Measurements from ENCODE around the gene CPB1.

CPB1 gene

GRCh38 chr3:148829926-148830325 is 2.3 kb downstream of the CPB1 start:
- DNase-seq (ENCODE audit: low read depth in 2 of 2) = no peak

- DNase-seq (ENCODE audit: low read depth in 2 of 2) = no peak
Measured at GRCh38 chr3:148833223-148833622, 5.6 kb downstream of the CPB1 start.

DNA sequence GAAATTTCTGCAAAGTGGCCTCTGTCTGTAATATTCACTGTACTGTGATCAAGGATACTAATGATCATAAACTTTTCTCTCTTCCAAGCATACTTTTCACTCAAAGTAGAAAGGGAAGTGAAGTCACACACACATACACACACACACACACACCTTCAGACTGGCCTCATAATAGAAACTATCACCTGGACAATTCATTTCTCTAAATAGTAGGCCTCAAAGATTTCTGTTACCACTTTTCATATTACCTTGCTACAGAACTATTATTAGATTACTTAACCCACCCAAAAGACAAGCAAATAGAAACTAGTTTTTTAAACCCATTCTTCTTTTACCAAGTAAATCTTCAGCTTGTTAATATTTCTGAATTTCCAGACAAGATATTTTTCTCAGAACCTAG is 12.2 kb downstream of the CPB1 start:
- no peak for DNase-seq (ENCODE audit: low read depth in 2 of 2)

DNA sequence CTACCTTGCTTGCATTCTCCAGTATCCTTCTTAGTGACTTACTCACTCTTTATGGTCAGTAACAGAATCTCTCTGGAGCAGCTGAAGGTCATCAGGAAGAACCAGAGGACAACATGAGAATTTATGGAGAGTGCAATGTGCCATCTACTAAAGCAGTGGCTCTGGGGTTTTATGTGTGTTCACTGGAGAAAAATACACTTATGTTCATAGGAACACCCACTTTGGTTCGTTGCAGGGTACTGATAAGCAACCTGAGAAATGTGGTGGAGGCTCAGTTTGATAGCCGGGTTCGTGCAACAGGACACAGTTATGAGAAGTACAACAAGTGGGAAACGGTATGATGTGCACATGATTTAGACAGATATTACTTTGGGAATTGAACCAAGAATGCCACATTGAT is 12.8 kb downstream of the CPB1 start:
- DNase-seq (ENCODE audit: low read depth in 2 of 2) = no peak

- DNase-seq (ENCODE audit: low read depth in 2 of 2) = no peak
Measured at GRCh38 chr3:148845756-148846395, 18.3 kb downstream of the CPB1 start.

- DNase-seq (ENCODE audit: low read depth in 2 of 2) = no peak
Measured at GRCh38 chr3:148847351-148847750, 19.7 kb downstream of the CPB1 start.

GRCh38 chr3:148848410-148848809 is 20.8 kb downstream of the CPB1 start:
- DNase-seq (ENCODE audit: low read depth in 2 of 2) = no peak

DNA sequence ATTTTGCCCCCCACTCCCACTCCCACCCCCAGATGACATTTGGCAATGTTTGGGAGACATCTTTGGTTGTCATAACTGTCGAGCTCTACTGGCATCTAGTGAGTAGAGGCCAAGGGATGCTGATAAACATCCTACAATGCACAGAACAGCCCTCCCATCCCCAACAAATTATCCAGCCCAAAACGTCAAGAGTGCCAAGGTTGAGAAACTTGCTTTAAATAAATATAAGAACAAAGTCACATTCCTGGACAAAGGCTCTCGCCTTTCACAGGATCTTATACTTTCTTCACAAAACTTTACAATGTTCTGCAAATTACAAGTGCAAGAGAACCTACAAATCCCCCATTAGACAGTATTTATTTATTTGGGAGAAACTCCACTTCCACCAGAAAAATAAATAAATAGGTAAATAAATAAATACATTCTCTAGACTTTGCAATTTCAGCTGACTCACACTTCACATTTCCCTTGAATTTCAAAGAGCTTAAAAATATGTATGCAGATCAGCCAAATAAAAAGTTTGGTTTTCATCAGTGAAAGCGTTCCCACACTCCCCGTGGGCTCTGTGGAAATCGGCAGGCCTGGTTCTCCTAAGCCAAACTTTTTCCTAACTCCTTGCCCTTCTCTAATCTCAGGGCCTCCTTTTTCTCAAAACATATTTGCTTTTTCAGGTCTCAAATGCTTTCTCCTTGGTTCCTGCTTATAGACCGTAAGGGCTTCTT is 24.8 kb downstream of the CPB1 start:
- DNase-seq (ENCODE audit: low read depth in 2 of 2) = no peak

DNA sequence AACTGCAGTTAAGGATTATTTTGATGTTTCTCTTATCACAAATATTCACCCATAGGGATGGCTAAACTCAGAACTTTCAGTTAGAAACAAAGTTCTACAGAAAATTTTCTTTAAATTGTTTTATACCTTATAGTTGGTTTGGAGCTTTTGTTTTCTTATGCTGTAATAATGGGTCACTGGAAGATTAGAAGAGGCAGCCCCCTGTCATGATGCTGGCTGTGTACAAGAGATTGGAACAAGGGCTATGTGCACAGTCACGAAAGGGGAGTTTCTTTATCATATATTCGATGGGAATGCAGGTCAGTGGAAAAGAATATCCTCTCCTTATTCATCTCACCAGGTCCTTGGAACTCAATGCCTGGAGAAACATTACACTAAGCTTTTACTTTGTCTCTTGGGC is 25.5 kb downstream of the CPB1 start:
- DNase-seq (ENCODE audit: low read depth in 2 of 2) = no peak

- DNase-seq (ENCODE audit: low read depth in 2 of 2) = no peak
Measured at GRCh38 chr3:148854061-148854460, 26.4 kb downstream of the CPB1 start.

GRCh38 chr3:148856384-148856783 is 28.8 kb downstream of the CPB1 start:
- DNase-seq (ENCODE audit: low read depth in 2 of 2) = no peak

DNA sequence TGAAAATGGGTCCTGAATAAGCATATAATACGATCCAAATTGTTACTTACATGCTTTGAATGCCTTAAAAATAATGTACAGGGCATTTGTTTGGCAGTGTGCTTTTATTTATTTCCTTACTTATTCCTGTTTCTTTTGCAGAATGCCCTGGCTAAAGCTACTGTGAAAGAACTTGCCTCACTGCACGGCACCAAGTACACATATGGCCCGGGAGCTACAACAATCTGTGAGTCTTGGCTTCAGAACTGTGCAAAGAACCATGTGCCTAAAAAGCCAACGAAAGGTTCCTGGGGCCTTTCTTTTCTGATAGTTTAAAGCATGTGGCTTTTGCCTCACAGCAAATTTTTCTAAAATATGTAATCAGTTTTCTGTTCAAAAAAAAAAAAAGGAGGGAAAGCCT is 29.7 kb downstream of the CPB1 start:
- DNase-seq (ENCODE audit: low read depth in 2 of 2) = no peak

DNA sequence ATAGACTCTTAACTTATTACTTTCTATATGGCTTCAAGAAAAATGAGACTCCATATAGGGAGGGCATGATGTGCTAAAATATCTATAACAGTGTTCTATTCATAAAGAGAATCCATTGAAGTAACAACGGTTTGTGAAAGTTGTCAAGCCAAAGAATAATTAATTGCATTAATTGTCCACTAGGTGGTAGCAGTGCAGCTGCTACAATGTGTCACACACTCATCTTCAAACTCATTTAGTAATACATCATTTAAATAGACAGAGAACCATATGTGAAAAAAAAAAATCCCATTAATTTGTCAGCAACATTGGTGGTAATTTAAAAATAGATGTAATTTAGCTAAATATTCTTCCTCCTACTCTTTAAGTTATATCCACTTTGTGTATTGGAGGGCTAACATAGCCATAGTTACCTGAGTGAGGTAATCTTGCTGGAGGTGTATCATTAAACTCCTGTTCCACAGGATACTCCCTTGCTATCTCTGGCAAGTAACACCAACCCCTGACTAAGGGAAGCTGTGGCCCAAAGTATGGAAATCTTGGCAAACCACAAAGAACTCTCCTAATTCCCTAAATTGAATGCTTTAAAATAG is 33.8 kb downstream of the CPB1 start:
- no peak for DNase-seq (ENCODE audit: low read depth in 2 of 2)

GRCh38 chr3:148863297-148863696 is 35.7 kb downstream of the CPB1 start:
- no peak for DNase-seq (ENCODE audit: low read depth in 2 of 2)

DNA sequence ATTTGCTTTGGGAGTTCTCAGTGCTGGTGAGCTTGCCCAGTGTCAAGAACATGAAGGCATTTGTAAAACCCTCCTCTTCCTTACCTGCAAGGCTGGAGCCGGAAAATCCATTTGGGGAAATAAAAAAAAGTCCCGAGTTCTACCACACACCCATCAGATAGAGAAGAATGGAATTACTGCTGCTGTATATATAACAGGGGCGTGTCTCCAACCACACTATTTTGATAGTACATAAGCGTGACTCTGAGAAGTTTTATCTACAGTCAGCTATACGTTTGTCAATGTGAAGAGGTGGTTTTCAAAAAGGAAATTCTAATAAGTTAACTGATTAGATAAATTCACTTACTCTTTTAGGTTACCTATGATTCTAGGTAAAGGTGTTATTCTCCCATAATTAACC is 36.2 kb downstream of the CPB1 start:
- DNase-seq (ENCODE audit: low read depth in 2 of 2) = no peak

GRCh38 chr3:148865049-148865448 is 37.4 kb downstream of the CPB1 start, which contains the start of gene CPA3:
Gene CPA3 (plus strand): TSS chr3:148865296. CDS start chr3:148865308, 12 bp downstream.
- no peak for DNase-seq (ENCODE audit: low read depth in 2 of 2)

GRCh38 chr3:148866261-148866660 is 38.6 kb downstream of the CPB1 start:
- no peak for DNase-seq (ENCODE audit: low read depth in 2 of 2)

- no peak for DNase-seq (ENCODE audit: low read depth in 2 of 2)
Measured at GRCh38 chr3:148873270-148873927, 45.8 kb downstream of the CPB1 start.

- no peak for DNase-seq (ENCODE audit: low read depth in 2 of 2)
Measured at GRCh38 chr3:148873977-148874376, 46.4 kb downstream of the CPB1 start.

- no peak for DNase-seq (ENCODE audit: low read depth in 2 of 2)
Measured at GRCh38 chr3:148878095-148878494, 50.5 kb downstream of the CPB1 start.

DNA sequence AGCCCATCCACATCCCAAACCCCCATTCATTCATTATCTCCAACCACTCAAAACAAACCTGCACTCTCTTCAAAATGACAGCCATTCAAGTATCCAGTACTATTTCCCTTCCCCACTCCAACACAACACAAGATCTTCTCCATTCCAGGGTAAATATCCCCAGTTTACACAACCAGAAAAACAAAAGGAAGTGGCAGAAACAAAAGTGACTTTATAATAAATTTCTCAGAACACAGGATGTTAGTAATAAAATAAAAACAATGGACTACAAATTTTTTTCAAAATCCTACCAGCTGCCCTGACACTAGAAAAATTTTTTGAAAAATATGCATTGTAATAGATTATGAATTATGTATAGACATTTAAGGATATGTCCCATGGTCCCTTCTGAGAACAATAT is 51.6 kb downstream of the CPB1 start:
- DNase-seq (ENCODE audit: low read depth in 2 of 2) = no peak

DNA sequence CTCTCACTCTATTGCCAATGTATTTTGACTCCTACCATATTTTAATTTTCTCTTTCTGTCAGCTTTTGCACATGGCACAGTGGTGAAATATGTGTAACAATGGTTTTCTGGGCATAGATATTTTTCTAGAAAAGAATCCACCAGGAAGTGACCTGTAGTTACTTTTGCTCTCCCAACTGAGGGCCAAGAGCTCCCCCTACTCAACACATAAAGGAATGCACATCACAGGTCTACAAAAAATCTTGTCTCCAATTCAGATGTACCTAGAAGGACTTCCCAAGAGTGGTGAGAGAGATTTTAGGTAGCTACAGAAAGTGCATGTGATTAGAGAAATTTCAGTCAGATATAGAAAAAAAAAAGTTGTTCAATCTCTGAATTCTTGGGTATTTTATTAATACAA is 53.1 kb downstream of the CPB1 start:
- DNase-seq (ENCODE audit: low read depth in 2 of 2) = no peak

GRCh38 chr3:148881286-148881685 is 53.7 kb downstream of the CPB1 start:
- no peak for DNase-seq (ENCODE audit: low read depth in 2 of 2)
